ENCODE measurements around the gene VPS51.
A peak's percentile ranks its signal among the peaks of the same experiment; 100 is the strongest.

GRCh38 chr11:65121865-65122696 is 26.1 kb downstream of the VPS51 start, which contains the start of the genes FAU and MRPL49:
- TF ChIP-seq, protein P1, sequence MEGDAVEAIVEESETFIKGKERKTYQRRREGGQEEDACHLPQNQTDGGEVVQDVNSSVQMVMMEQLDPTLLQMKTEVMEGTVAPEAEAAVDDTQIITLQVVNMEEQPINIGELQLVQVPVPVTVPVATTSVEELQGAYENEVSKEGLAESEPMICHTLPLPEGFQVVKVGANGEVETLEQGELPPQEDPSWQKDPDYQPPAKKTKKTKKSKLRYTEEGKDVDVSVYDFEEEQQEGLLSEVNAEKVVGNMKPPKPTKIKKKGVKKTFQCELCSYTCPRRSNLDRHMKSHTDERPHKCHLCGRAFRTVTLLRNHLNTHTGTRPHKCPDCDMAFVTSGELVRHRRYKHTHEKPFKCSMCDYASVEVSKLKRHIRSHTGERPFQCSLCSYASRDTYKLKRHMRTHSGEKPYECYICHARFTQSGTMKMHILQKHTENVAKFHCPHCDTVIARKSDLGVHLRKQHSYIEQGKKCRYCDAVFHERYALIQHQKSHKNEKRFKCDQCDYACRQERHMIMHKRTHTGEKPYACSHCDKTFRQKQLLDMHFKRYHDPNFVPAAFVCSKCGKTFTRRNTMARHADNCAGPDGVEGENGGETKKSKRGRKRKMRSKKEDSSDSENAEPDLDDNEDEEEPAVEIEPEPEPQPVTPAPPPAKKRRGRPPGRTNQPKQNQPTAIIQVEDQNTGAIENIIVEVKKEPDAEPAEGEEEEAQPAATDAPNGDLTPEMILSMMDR (IDR thresholded peaks at IDR 0.05) = peak in 1 of 7 experiments; percentile 25
- peak; percentile 91 to 96 (median 95) for TF ChIP-seq POLR2A (IDR thresholded peaks at IDR 0.05)
